AG10803 (cell line): Measurements from ENCODE around the gene XPNPEP3.
"Not testable (repeated sequence)": the region's sequence is repeated elsewhere in the genome, so short reads cannot be mapped to it uniquely, and the experiment has no call there.

ENCODE experiments used
- DNase-seq: peaks from one replicate; pipeline ENCODE4 v3.0.0; 2010; ENCODE audit warnings: low read depth
- H3K4me3 ChIP-seq: 2 replicates; pipeline ENCODE4 v1.5.1; 2011; ENCODE audit warnings: mild to moderate bottlenecking, low read length, control low read depth
- TF ChIP-seq, protein P1 (sequence below): conservative IDR thresholded peaks from 2 replicates; pipeline ENCODE4 v1.5.1; 2011; ENCODE audit warnings: mild to moderate bottlenecking, low read length, control low read depth, inconsistent platforms

The XPNPEP3 gene

DNA sequence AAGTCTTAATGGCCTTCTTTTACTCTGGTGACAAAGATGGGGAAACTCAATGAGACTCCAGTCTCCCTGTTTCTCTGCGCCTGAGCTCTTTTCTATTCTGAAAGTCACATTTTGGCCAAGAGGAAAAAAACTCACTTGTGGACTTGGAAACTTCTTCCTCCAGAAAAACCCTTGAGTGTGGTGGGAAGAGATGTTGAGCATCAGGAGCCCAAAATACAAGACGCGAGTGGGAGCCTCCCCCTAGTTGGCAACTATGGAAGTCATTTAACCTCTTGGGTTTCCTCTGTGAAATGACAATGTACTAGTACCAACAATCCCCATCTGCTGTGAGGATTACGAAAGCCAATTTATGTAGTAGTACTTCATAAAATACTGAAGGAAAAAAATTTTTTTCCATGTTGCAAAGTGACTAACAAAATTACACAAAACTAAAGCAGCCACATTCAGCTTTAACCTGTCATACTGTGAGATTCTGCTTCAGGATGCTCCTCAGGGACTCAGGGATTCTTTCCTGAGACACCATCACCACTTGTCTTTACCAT is 37.3 kb upstream of the XPNPEP3 start:
- DNase-seq, result peak; percentile 53
- peak overlapping the region; percentile 99 for H3K4me3 ChIP-seq
- TF ChIP-seq, protein P1, sequence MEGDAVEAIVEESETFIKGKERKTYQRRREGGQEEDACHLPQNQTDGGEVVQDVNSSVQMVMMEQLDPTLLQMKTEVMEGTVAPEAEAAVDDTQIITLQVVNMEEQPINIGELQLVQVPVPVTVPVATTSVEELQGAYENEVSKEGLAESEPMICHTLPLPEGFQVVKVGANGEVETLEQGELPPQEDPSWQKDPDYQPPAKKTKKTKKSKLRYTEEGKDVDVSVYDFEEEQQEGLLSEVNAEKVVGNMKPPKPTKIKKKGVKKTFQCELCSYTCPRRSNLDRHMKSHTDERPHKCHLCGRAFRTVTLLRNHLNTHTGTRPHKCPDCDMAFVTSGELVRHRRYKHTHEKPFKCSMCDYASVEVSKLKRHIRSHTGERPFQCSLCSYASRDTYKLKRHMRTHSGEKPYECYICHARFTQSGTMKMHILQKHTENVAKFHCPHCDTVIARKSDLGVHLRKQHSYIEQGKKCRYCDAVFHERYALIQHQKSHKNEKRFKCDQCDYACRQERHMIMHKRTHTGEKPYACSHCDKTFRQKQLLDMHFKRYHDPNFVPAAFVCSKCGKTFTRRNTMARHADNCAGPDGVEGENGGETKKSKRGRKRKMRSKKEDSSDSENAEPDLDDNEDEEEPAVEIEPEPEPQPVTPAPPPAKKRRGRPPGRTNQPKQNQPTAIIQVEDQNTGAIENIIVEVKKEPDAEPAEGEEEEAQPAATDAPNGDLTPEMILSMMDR, result no peak

DNA sequence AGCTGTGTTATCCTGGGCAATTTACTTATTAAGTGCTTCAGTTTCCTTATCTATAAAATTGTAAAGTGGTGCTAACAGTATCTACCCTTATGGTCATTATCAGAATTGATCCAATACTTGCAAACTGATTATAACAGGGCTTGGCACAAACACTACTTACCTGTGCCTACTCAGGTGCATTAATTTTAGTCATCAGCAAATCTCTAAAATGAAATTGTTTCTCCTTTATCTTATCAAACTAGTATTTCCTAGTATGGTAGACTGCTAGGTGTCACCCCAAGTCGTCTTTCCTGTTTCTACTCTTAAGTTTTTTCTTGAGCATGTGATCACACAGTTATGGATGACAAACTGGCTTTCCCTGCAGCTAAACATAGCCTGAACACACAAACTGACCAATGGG is 33.5 kb upstream of the XPNPEP3 start:
- no peak overlapping the region for H3K4me3 ChIP-seq
- TF ChIP-seq, protein P1, result no peak
- DNase-seq, result no peak

DNA sequence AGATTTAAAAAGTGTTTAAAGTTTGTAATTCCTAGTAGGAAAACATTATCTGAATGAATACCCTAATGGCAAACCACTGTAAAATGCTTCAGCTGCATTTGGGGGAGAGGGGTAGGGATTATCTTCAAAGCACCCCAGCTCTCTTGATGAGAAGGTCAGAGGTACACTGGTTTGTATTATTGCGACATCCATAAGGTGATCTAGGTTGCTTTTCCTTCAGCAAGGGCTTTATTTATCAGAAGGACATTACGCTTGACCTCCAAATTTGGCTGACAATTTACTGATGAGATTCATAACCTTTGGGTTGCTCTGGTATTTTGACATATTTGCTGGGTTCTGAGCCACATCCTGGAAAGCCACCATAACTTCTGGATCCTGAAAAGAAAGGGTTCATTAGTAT is 30.7 kb upstream of the XPNPEP3 start:
- DNase-seq, H3K4me3 ChIP-seq: not testable (repeated sequence)

DNA sequence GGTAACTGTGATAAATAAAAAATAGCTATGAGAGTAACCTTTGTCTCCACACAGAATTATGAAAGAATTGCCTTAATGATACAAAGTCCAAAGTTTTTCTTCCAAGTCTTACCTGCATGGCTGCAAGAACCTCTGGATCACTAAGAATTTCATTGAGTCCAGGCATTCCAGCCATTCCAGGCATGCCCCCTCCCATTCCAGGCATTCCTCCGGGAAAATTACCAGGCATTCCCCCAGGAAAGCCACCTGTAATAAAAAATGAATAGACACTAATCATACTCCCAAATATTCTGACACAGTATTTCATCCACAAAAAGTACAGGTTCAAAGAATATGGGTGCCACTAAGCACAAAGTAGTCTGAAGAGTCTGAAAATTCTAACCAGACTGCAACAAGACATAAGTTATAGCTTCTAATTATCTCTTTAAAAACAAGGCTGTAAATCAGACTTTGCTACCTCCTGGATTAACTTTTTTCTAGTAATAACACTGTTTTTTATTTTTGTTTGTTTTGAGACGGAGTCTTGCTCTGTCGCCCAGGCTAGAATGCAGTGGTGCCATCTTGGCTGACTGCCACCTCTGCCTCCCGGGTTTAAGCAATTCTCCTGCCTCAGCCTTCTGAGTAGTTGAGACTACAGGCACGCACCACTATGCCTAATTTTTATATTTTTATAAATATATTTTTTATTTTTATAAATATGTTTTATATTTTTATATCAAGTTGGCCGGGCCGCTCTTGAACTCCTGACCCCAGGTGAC is 29.8 kb upstream of the XPNPEP3 start:
- DNase-seq, result no peak
- TF ChIP-seq, protein P1, result no peak
- H3K4me3 ChIP-seq, result no peak overlapping the region

DNA sequence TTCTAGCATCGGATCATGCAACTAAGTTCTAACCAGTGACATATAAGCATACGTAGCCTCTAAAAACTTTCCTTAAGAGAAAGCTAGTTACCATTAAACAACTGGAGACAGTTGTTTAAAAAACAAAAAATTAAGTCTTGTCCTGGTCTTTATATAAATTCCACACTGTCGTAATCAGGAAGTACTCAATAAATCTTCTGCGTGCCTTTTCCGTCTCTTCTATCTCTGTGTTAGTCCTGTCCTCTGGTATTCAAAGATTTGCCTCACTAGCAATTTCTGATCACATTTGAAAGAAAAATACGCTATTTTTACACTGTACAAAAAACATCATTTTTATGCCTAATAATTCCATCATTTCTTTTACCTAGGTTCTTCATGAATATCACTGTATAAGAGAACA is 27.8 kb upstream of the XPNPEP3 start:
- TF ChIP-seq, protein P1, result no peak
- no peak overlapping the region for H3K4me3 ChIP-seq
- DNase-seq, result no peak

DNA sequence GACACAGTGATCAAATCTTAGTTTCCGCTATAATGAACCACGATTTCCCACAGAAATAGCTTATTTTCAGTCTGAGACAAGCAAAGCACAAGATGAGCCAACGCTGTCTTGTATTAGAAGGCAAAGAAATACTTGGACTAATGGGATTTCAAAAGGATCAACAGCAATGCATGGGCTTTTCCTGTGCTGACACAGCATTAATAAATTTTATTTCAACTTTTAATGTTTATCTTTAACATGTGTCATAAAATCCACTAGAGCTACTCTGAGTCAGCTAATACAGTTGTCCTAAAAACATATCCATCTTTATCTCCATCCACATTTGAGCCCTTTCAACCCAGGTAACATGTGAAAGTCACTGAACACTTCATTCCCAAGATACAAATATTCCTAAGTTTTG is 22.3 kb upstream of the XPNPEP3 start:
- TF ChIP-seq, protein P1, result no peak
- H3K4me3 ChIP-seq, result no peak overlapping the region
- DNase-seq, result no peak

DNA sequence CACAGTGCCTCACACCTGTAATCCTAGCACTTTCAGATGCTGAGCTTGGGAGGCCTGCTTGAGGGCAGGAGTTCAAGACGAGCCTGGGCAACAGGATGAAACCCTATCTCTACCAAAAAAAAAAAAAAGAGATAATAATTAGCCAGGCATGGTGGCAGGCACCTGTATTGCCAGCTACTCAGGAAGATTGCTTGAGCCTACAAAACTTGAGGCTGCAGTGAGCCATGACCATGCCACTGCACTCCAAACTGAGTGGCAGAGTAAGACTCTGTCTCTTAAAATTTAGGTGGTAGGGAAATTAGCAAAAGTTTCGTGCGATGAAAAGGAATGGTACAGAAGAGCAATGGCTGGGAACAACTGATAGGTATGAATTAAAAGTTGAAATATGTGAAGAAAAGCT is 18.5 kb upstream of the XPNPEP3 start:
- TF ChIP-seq, protein P1, result no peak
- DNase-seq, result no peak
- no peak overlapping the region for H3K4me3 ChIP-seq
